ENCODE results near the gene FAM187B.

The FAM187B gene

GRCh38 chr19:35212241-35212640 lies 16.3 kb downstream of the FAM187B start:
- ChIA-PET POLR2A (no interaction called here), CTCF (no interaction called here)
- DNase-seq (ENCODE audit: extremely low spot score), result no peak
- TF ChIP-seq FOXM1 (IDR thresholded peaks at IDR 0.05; ENCODE audit: borderline replicate concordance) (no peak), ELF4 (IDR thresholded peaks at IDR 0.05) (no peak), SUZ12 (IDR thresholded peaks at IDR 0.05) (no peak), PKNOX1 (IDR thresholded peaks at IDR 0.05) (no peak), L3MBTL2 (conservative IDR thresholded peaks at IDR 0.05) (no peak), NFRKB (IDR thresholded peaks at IDR 0.05) (no peak), FOXK2 (IDR thresholded peaks at IDR 0.05) (no peak), BHLHE40 (IDR thresholded peaks at IDR 0.05; ENCODE audit: borderline replicate concordance) (no peak)

DNA sequence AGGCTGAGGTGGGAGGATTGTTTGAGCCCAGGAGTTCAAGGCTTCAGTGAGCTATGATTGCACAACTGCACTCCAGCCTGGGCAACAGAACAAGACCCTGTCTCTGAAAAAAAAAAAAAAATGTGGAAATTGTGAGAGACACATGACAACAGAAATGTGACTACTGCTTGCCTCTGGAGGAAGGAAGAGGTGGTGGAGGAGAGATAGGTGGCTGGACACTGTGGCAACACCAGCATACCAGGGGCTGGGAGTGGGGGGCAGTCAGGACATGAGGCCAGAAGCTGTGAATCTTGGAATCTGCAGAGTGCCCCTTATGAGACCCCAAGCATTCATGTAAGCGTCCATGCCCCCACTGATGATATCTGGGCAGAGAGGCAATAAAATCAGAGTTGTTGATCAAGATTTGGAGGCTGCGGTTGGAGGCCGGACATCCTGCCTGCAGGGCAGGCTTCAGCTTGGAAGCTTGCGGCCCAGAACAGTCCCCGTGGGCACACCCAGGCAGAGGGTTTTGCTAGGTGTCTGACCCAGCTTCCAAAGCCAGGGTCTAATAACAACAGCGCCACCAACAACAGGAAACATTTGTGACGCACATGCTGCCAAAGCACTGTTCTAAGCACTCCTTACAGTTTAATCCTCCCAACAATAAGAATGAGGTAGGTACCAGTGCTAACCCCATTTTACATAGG lies 16.9 kb downstream of the FAM187B start:
- no peak for DNase-seq (ENCODE audit: extremely low spot score)
- ChIA-PET CTCF (interaction anchor here (0.6 kb wide), 1 partner anchor 52 kb away, joined by 7 read pairs; no protein-coding TSS in a partner anchor), POLR2A (no interaction called here)
- TF ChIP-seq SP1 (IDR thresholded peaks at IDR 0.05) (no peak), BHLHE40 (IDR thresholded peaks at IDR 0.05; ENCODE audit: borderline replicate concordance) (no peak)

GRCh38 chr19:35209646-35210045 lies 18.9 kb downstream of the FAM187B start:
- CTCF ChIA-PET, result no interaction called here

DNA sequence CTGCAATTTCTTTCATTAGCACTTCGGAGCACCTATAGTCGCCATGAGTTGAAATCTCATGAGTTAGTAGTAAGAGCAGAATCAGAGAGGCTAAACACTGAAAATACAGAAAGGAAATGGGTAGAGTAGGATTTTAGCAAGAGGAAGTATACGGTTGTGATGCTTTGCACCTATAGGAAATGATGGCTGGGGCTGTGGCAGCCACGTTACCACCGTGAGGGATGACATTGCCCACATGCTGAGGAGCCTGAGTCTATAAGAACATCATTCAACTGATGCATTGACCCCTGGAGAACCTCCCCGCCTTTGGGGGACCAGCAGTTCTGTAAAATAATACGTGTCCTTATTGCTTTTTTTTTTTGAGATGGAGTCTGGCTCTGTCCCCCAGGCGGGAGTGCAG lies 20.4 kb downstream of the FAM187B start:
- TF ChIP-seq BHLHE40 (IDR thresholded peaks at IDR 0.05; ENCODE audit: borderline replicate concordance) (no peak), TARDBP (IDR thresholded peaks at IDR 0.05) (no peak), HDGF (IDR thresholded peaks at IDR 0.05; ENCODE audit: borderline replicate concordance) (no peak)
- DNase-seq (ENCODE audit: extremely low spot score), result no peak
- POLR2A ChIA-PET, result no interaction called here
- CTCF ChIA-PET, result no interaction called here

More at GRCh38 chr19:35209646-35210045, 18.9 kb downstream of the FAM187B start:
- TF ChIP-seq L3MBTL2 (conservative IDR thresholded peaks at IDR 0.05), result no peak
- TF ChIP-seq FOXA1 (IDR thresholded peaks at IDR 0.05), result no peak
- TF ChIP-seq NFRKB (IDR thresholded peaks at IDR 0.05), result no peak
- TF ChIP-seq CTBP1 (IDR thresholded peaks at IDR 0.05; ENCODE audit: borderline replicate concordance), result no peak
- TF ChIP-seq BHLHE40 (IDR thresholded peaks at IDR 0.05; ENCODE audit: borderline replicate concordance), result no peak
- no peak for TF ChIP-seq SUZ12 (IDR thresholded peaks at IDR 0.05)
- POLR2A ChIA-PET, result no interaction called here
- DNase-seq (ENCODE audit: extremely low spot score), result no peak

- TF ChIP-seq FOXK2 (IDR thresholded peaks at IDR 0.05) (no peak), LEF1 (IDR thresholded peaks at IDR 0.05; ENCODE audit: borderline replicate concordance) (no peak), FOXA1 (IDR thresholded peaks at IDR 0.05) (no peak), L3MBTL2 (conservative IDR thresholded peaks at IDR 0.05) (no peak), ELF4 (IDR thresholded peaks at IDR 0.05) (no peak), ZNF384 (IDR thresholded peaks at IDR 0.05) (no peak), PKNOX1 (IDR thresholded peaks at IDR 0.05) (no peak), SP1 (IDR thresholded peaks at IDR 0.05) (no peak), SUZ12 (IDR thresholded peaks at IDR 0.05) (no peak), BHLHE40 (IDR thresholded peaks at IDR 0.05; ENCODE audit: borderline replicate concordance) (no peak), FOXM1 (IDR thresholded peaks at IDR 0.05; ENCODE audit: borderline replicate concordance) (no peak), NFRKB (IDR thresholded peaks at IDR 0.05) (no peak), CTBP1 (IDR thresholded peaks at IDR 0.05; ENCODE audit: borderline replicate concordance) (no peak), HDGF (IDR thresholded peaks at IDR 0.05; ENCODE audit: borderline replicate concordance) (no peak), ARNT (IDR thresholded peaks at IDR 0.05) (no peak), TARDBP (IDR thresholded peaks at IDR 0.05) (no peak)
- POLR2A ChIA-PET, result no interaction called here
- CTCF ChIA-PET, result no interaction called here
- DNase-seq (ENCODE audit: extremely low spot score), result no peak
Measured at GRCh38 chr19:35207391-35207871, 21.1 kb downstream of the FAM187B start.

- no peak for DNase-seq (ENCODE audit: extremely low spot score)
- POLR2A ChIA-PET, result no interaction called here
- CTCF ChIA-PET, result no interaction called here
- no peak for TF ChIP-seq SUZ12 (IDR thresholded peaks at IDR 0.05)
Measured at GRCh38 chr19:35206855-35207254, 21.7 kb downstream of the FAM187B start.

DNA sequence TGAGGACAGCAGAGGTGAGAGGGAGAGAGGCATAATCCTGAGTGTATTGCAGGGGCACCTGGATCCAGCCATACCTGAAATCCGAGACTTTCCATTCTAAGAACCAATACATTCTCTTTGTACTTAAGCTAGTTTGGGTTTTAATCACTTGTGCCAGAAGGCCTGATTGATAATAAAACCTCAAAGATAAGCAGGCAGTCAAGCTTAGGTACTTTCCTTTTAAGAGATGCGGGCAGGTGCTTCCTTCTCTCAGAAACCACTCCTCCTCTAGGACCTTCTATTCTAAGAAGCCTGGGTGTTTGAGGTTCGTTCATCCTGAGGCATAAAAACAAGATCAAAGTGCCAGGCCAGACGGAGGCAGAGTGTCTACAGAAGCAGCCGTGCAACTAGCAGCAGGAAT lies 22.2 kb downstream of the FAM187B start:
- no peak for DNase-seq (ENCODE audit: extremely low spot score)
- ChIA-PET CTCF (no interaction called here), POLR2A (no interaction called here)
- TF ChIP-seq FOXA1 (IDR thresholded peaks at IDR 0.05) (no peak), PKNOX1 (IDR thresholded peaks at IDR 0.05) (no peak), ZNF384 (IDR thresholded peaks at IDR 0.05) (no peak), BHLHE40 (IDR thresholded peaks at IDR 0.05; ENCODE audit: borderline replicate concordance) (no peak), SP1 (IDR thresholded peaks at IDR 0.05) (no peak), SUZ12 (IDR thresholded peaks at IDR 0.05) (no peak), TARDBP (IDR thresholded peaks at IDR 0.05) (no peak), HDGF (IDR thresholded peaks at IDR 0.05; ENCODE audit: borderline replicate concordance) (no peak), CTBP1 (IDR thresholded peaks at IDR 0.05; ENCODE audit: borderline replicate concordance) (no peak), L3MBTL2 (conservative IDR thresholded peaks at IDR 0.05) (no peak), FOXK2 (IDR thresholded peaks at IDR 0.05) (no peak), ARNT (IDR thresholded peaks at IDR 0.05) (no peak)

Measured in HEK293T (cell line).